GM12892 (cell line): ENCODE results near the gene ZNF138.

Experiments used
- POLR2A ChIP-seq: IDR thresholded peaks from 2 replicates; pipeline ENCODE4 v1.6.1; 2011; ENCODE audit warnings: low read depth, low read length, control low read depth
- POLR2AphosphoS5 ChIP-seq: IDR thresholded peaks from 2 replicates; pipeline ENCODE4 v1.6.1; 2011; ENCODE audit warnings: low read depth, low read length, control low read depth
- TAF1 ChIP-seq: IDR thresholded peaks from 2 replicates; pipeline ENCODE4 v1.6.1; 2011; ENCODE audit warnings: low read depth, mild to moderate bottlenecking, control low read depth, low read length, borderline replicate concordance

GRCh38 chr7:64869912-64870562, 75.8 kb downstream of the ZNF138 start:
- TF ChIP-seq POLR2A: no peak
- no peak for TF ChIP-seq TAF1
- TF ChIP-seq POLR2AphosphoS5: no peak
